HS-5 (cell line): ENCODE data around the gene ITGA6.

Source experiments
- DNase-seq: peaks from one replicate; pipeline ENCODE4 v3.0.0-alpha.2; 2012; ENCODE audit warnings: low read depth

Gene ITGA6

DNA sequence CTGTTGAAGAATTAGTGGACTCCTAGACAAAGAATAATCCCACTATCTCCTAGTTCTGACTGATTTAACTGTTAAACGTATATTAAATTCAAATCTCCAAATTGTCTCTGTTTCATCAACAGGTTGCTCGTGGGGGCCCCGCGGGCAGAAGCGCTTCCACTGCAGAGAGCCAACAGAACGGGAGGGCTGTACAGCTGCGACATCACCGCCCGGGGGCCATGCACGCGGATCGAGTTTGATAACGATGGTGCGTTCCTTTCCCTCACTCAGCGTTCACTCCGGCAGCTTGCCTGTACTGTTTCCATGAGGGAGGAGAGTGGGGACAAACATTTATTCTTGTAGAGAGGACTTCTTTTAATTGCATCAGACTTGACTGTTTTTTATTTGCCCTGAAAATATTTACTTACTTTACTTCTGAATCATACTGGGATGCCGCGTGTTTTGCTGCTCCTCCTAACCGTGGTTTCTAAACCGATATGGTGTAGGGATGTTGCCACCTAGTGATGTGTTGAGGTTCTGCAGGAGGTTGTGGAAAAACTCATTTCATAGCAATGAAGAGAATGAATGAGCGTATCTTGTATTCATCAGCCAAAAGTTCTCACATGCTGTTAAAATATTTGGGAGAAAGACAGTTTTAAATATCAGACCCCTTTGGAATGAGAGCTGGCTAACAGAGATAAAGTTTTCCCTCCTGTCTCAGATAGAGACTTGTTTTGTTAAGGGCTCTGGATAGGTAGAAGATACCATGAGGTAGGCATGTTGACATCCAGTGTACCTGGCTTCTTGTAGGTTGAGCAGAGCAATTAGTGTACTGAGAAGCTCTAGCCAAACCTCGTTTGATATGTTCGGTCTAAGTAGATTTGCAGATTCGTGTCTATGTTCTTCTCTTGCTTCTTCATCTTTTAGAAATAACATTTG is 38.3 kb downstream of the ITGA6 start:
- peak; percentile 84 for DNase-seq

DNA sequence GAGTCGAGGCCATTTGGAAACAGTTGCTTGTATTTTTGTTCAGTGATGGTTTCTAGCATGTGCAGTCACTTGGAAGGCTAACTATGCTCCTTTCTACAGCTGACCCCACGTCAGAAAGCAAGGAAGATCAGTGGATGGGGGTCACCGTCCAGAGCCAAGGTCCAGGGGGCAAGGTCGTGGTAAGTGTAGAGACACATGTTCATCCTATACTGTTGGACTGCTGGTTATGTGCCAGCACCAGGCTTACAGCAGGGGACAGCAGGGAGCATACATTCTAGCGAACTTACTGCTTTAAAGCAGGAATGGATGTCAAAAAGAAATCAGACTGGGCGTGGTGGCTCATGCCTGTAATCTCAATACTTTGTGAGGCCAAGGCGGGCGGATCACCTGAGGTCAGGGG is 40.0 kb downstream of the ITGA6 start:
- DNase-seq = no peak

DNA sequence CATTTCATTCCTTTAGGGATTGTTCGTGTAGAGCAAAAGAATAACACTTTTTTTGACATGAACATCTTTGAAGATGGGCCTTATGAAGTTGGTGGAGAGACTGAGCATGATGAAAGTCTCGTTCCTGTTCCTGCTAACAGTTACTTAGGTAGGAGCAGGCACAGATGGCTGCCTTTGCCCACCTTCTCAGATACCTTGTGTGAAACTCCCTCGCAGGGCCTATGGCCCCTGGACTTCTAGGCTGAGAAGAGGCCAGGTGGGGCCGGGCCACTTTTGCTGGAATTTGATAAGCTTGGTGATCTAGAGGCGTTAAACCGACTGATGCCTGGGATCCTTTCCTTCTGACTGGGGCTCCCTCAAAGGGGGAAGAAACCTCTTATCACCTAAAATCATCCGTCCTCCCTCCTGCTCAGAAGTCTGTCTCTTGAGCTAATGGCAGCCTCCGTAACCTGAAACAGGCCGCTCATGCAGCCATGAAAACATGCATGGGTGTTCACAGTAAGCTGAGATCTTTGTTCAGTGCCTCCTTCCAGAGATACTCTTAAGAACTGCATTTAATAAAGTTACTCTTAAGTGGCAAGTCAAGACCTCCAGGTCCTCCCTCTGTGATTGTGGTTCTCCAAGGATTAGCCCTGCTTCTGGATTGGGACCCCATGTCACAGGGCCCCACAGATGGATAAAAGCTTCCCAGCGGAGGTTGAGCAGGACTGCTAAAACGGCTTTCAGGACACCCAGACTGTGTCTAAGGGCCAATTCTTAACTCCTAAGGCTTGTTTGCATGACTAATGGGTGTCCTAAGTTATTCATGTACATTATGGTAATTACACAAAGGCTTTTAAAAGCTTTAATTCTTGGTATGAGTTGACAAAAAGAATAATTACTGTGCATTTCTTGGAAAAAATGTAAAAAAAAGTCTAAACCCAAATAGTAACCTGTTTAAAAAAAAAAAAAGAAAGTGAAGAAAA is 43.9 kb downstream of the ITGA6 start:
- DNase-seq = no peak

DNA sequence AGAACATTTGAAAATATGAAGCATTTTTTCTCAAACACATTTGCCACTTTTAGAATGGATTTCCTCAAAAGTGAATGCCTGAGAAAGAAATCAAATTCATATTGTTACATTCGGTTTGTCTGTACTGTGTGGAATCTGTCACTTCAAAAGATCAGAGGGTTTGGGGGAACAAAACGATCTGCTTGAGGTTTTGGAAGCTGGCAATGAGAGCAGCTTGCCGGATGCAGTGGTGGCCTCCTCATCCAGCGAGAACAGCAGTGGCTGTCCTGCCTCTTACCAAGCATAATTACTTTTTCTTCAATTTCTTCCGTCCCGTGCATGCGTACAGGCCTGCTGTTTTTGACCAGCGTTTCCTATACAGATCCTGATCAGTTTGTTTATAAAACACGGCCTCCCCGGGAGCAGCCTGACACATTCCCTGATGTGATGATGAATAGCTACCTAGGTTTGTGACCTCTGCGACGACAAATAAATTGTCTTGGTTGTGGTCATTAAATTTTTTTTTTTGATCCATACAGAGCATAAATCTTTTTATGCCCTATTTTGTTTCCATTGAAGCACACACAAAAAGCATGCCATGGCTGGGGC is 45.2 kb downstream of the ITGA6 start:
- DNase-seq = no peak

DNA sequence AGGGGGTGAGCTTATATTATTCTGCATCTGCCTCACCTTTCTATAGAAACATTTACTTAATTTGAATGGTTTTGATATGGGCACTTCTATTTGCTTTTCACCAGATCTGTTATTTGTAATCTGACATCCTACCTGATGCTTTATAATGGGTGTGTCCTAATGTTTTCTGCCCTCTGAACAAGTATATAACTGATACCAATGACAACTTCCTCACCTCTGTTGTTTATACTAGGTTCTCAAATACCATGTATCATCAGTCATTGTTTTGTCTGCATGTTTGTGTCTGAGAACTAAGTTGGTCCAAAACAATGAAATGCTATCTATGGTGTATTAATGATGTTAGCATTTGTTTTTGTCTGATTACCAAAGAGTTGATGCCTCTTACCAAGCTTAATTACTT is 45.8 kb downstream of the ITGA6 start:
- no peak for DNase-seq

DNA sequence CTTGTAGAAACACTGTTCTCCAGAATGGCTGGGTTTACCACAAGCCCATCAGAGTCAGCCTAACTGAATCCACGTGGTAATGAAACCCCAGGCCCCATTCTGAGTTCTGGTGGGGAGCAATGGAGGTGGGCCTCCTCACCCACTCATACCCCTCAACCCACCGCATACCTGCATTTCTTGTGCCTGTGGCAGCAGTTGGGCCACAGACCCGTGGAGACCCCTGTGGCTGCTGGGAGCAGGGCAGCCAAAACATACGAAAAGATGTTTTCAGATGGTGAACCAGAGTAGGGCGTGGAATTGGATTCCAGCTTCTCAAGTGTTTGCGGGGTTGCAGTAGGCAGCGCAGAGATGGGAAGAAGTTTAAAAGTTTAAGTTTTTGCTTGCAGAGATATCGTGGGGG is 51.0 kb downstream of the ITGA6 start:
- no peak for DNase-seq

DNA sequence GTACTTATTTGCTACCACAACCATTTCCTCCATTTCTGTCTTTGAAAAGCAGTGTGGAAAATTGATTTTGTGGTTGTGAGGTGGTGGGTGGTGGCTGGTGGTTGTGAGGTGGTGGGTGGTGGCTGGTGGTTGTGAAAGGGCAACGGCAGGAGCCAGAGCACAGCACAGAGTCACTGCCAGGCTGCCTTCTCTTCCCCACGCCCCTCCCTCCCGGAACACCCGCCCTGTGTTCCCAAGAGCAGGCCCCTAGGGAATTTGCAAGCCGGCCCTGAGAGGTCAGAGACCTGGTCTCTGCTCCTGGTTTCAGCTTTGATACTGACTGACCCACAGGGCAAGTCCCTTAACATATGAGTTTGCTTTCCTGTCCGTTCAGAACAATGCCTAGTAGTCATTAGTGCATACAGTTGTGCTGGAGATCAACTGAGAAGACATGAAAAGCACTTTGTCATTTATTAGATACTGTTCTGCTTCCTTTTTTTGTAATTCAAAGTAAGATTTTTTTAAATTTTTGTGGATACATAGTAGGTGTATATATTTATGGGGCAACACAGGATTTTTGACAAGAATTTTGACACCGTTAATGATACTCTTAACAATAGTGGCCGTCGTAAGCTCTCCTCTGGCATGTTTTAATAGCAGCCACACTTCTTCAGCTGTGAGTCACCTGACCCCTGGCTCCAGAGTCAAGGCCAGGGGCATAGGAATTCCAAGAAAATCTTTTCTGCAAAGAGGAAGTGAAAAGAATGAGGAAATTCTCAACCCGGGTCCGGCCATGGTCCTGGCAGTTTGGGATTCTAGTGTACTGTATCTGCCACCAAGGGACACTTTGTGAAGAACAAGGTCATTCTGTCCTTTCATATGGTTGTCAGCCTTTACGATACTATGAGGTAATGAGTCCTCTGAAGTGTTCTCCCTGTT is 53.2 kb downstream of the ITGA6 start:
- no peak for DNase-seq

DNA sequence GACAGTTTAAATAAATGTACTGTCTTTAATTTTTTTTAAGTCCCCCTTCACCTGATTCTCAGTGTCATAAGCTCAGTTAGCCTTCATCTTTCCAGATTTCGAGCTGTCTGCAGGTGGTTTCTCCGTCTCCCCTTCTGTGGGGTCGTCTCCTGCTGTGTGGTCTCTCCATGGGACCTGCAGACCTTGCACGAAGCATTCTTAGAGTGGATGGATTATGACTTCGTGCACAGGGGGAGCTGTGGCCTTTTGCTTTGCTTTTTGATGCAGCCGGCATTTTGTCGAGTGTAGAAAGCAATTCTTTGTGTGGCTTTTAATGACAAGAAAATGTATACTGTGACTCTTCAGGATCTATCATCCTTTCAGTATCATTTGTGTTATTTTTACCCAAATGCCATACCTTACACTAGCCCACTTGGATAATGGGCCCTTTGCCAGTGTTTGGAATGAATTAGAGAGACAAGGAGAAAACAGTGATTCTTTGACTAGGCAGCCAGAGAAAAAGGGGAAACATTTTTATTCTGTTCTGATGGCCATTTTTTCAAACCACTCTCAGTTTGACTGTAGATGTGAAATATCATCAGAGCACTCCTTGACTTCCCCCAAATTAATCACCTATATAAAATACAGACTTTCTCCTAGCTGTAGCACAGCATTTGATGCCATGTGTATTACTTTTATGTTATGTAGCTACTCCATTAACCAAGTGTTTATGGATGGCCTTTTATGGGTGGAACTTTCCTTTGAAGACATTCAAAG is 54.3 kb downstream of the ITGA6 start:
- DNase-seq = no peak

DNA sequence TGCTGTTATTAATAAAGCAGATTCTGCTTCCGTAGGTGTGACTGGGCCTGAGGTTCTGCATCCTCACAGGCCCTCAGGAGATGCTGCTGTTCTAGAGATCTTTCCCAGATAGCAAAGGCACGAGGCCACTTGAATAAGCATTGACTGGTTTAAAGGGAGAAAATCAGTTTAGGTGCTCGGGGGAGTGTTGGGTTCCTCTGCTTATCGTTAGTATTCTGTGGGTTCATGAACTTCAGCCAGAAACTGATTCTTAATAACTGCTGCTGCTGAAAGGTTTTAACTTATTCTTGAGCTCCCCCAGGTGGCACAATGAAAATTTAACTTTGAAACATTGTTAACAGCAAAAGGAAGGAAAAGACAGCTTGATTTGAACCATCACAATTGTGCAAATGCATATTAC is 56.9 kb downstream of the ITGA6 start:
- no peak for DNase-seq

DNA sequence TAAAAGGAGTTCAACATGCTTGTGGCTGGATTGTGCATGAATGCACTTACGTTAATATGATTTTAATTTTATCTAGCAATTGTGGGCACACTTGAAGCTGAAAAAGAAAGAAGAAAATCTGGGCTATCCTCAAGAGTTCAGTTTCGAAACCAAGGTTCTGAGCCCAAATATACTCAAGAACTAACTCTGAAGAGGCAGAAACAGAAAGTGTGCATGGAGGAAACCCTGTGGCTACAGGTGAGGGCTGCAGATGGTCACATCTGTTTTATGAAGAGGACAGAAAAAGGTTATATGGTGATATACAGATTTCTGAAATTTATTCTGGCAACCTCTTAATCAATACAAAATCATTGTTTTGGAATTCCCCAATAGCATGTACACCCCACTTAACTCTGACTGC is 57.3 kb downstream of the ITGA6 start:
- DNase-seq = no peak

DNA sequence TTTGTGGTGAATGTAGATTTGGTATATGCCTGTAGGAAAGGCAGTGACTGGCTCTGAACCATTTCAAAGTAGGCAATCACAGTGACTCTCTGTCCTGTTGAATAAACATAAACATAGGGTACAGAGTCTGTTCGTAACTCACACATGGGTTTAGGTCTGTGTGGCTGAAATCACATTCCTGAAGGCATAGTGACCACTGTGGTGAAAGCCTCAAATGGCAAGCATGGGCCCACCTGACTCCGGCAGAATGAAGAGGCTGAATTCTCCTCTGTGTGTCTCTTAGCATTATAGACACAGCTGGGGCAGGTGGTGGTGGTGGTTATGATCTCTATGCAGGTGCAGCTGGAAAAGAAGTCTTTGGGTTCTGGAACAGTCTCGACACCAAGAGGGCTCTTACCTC is 61.2 kb downstream of the ITGA6 start:
- DNase-seq = no peak

DNA sequence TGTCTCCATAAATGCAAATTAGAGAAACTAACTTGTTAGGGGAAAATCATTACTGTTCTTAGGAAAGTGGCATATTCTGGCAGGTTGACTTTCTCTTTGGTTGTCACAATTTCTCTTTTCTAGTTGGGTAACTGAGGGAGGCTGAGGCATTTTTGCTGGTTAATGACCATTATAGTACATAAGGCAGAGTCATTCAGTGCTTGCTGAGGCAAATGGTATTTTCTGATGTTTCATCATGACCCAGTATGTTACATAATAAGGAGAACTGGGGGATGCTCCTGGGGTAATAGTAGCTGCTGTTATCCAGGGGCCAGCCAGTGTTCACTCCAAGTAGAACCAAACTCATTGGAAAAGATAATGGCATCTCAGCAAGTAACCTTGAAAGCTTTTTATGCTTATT is 62.3 kb downstream of the ITGA6 start:
- no peak for DNase-seq

DNA sequence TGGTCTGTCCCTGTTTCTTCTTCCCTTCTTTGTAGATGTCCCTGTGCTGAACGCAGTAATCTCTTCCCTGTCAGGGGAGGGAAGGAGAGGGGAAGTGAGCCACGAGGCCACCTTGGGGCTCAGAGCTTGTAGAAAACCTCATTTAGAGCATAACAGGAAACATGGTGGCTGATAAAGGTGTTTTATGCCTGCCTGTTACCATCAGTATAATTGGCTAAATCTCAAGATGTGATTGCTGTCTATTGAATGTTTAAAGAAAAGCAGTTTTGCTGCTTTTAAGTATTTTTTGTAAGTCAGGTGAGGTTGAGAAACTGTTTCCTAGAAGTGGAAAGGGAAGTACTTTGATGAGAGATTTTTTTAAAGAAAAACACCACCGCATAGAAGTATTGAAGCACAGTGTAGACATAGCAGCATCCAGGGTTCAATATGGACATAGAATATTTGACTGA is 68.8 kb downstream of the ITGA6 start:
- DNase-seq = no peak

DNA sequence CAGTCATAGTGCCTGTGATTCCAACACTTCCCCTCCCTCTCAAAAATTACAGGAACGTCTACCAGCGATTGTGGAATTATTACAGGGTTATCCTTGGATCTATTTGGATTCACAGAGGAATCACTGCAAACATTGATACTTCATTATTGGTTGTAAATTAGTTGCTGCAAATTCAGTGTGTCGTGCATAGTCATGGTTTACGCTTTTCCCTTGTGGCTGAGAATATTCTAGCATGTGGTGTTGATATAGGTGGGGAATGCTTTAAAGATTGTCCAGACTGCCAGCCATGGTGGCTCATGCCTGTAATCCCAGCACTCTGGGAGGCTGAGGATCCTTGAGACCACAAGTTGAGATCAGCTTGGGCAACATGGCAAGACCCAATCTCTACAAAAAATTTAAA is 79.8 kb downstream of the ITGA6 start:
- no peak for DNase-seq

DNA sequence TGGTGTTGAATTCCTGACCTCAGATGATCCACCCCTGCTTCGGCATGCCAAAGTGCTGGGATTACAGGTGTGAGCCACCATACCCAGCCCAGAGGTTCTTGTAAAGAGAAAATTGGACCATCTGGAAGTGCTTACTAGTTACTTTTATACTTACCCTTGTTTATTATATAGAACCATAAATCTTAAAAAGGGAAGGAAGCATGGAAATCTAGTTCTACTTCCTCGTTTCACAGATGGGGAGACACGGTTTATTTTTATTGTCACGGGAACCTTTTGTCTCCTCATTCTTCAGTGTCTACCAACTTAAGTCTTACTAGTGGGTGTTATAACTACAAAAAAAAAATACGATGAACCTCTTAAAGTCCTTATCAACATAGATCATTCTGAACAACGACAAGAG is 82.7 kb downstream of the ITGA6 start:
- DNase-seq = no peak

DNA sequence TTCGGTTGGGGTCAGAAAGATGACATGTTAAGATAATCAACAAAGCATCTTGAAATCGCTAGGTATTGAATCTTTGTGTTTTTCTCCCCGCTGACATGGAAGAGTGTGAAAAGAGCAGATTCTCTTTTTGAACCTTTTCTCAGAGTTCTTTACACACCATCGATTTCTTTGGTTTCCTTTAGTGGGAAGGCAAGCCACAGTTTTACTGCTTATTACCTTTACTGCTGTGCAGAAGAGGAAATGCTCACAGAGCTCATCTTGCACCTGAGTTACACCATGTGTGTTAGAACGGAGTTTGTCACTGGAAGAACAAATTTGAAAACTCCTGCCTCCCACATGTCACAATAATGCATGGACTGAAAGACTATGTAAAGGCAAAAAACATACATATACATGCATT is 83.2 kb downstream of the ITGA6 start:
- DNase-seq = no peak

DNA sequence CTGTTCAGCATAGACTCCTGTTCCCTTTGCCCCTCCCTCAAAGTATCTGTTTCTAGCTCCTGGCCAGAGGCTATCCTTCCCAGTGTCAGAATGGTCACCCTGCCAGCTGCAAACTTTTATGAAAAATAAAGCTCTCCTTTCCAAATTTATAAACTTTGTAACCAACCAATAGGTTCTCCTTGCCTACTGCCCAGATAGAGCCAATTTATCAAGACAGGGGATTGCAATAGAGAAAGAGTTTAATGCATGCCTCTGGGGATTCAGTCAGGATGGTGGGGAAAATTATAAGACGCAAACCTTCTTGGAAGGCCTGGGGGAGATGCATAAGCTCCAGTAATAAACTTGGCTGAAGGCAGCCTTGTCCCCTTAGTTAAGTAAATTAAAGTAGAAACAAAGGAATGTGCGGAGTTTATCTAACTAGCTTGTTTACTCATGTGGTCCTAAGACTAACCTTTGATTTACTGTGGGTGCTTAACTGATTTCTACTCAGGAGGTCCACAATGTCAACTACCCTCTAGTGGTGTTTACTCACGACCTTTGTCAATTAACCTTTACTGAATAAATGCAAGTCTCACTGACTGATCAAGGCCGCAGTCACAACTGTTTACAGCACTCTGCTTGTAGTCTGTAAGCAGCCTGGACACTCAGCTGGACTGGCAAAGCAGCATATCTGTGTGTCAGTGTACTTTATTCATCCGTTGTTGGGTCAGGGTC is 85.6 kb downstream of the ITGA6 start:
- DNase-seq = no peak

DNA sequence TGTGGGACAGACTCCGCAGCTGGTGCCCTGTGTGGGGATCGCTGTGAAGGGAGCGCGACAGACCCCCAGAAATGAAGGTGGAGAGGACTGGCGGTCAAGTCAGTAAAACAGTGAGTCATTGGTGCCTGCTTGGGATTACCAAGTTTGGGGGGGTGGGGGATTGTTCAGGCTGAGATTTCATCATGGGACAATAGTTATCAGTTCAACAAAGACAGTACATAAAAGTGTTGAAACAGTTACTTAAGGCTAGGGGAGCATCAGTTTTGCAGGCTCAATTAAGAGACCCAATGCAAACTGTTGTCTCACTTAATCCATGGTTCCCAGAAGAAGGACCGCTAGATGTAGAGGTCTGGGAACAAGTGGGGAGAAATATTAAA is 86.1 kb downstream of the ITGA6 start:
- DNase-seq = no peak

DNA sequence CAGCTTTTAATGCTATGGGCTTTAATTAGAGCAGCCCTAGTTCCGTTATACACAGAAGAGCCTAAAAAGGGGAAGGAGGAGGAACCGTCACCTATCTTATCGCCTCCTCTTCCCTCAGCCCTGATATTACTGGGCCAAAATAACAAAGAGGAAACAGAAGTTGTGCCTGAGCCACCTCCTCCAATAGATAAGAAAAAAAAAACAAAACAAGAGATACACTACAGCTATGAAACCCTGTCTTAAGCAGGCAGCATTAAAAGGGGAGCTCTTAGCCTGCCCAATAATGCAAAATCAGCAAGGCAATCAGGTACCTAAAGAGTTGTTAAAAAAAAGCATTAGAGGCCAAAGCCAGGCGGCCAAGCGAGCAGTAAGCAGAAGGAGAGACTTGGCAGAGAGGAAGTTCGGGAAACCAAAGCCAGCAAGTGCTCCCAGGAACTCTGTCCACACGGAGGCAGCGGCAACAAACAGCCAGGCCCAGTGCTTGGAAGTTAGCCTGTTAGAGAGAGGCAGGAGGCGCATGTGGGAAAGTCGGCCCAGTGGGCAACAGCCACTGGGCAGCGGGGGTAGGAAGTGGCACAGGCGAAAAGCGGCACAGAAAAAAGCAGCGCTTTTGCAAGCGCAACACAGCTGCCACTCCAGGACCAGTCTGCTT is 86.7 kb downstream of the ITGA6 start:
- no peak for DNase-seq

DNA sequence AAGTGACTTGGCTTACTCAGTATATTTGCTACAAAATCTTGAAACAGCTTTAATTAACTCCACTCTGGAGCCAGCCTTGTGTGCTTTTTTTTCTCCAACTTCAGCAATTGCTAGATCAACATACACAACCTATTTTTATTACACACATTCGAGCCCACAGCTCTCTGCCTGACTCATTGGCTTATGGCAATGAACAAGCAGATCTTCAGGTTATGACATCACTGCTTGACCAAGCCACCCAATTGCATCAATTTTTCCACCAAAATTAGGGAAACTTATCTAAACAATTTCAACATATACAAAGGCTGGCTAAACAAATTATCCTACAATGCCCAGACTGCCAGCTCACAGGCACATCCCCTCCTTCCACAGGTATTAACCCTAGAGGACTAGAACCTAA is 88.9 kb downstream of the ITGA6 start:
- DNase-seq = peak; percentile 34
